GM12801 (cell line): ENCODE data around the gene PROM1.

Source experiments
- CTCF ChIP-seq: IDR thresholded peaks from one replicate; pipeline ENCODE4 v1.5.1; 2011; ENCODE audit warnings: control low read depth; ENCODE audit not compliant: insufficient read length; ENCODE audit errors: extremely low read depth

The PROM1 gene

GRCh38 chr4:15928883-15929282 lies 154.9 kb downstream of the PROM1 start:
- TF ChIP-seq CTCF: no peak

GRCh38 chr4:15926486-15926885 lies 157.3 kb downstream of the PROM1 start:
- no peak for TF ChIP-seq CTCF

GRCh38 chr4:15925830-15926229 lies 158.0 kb downstream of the PROM1 start:
- no peak for TF ChIP-seq CTCF

GRCh38 chr4:15921592-15921932 lies 162.3 kb downstream of the PROM1 start:
- TF ChIP-seq CTCF: no peak

GRCh38 chr4:15920723-15921591 lies 162.9 kb downstream of the PROM1 start:
- no peak for TF ChIP-seq CTCF

- TF ChIP-seq CTCF: no peak
Measured at GRCh38 chr4:15918484-15919129, 165.2 kb downstream of the PROM1 start.
